H9 (cell line): ENCODE measurements around the gene DKKL1. TPM values are rescaled to one million over a fixed set of nuclear protein-coding genes. Genes with fewer than 3 reads are reported as not detected.

Experiments used
- DNase-seq: peaks from one replicate; pipeline ENCODE4 v3.0.0-alpha.2; 2017
- H2AFZ ChIP-seq: one replicate; pipeline ENCODE4 v1.6.1; 2013; ENCODE audit warnings: mild to moderate bottlenecking, low read length, control low read depth, moderate library complexity
- H2AK5ac ChIP-seq: 2 replicates; pipeline ENCODE4 v1.6.1; 2013; ENCODE audit warnings: low read length, control low read depth, mixed read lengths; ENCODE audit not compliant: insufficient read length
- H2BK120ac ChIP-seq: one replicate; pipeline ENCODE4 v1.6.1; 2013; ENCODE audit warnings: low read depth, mild to moderate bottlenecking, low read length, control low read depth, inconsistent platforms; ENCODE audit not compliant: poor library complexity, severe bottlenecking
- H2BK12ac ChIP-seq: 2 replicates; pipeline ENCODE4 v1.6.1; 2013; ENCODE audit warnings: low read length, control low read depth, mixed read lengths, low read depth; ENCODE audit not compliant: insufficient read length
- H2BK15ac ChIP-seq: 2 replicates; pipeline ENCODE4 v1.6.1; 2013; ENCODE audit warnings: low read depth, low read length, control low read depth
- H2BK20ac ChIP-seq: one replicate; pipeline ENCODE4 v1.6.1; 2013; ENCODE audit warnings: low read depth, mild to moderate bottlenecking, low read length, control low read depth, inconsistent platforms; ENCODE audit not compliant: poor library complexity, severe bottlenecking
- H2BK5ac ChIP-seq: 2 replicates; pipeline ENCODE4 v1.6.1; 2013; ENCODE audit warnings: low read length, control low read depth, mixed read lengths; ENCODE audit not compliant: insufficient read length
- H3K14ac ChIP-seq: 2 replicates; pipeline ENCODE4 v1.6.1; 2013; ENCODE audit warnings: low read length, control low read depth; ENCODE audit not compliant: insufficient read depth
- H3K18ac ChIP-seq: 2 replicates; pipeline ENCODE4 v1.6.1; 2013; ENCODE audit warnings: low read depth, mild to moderate bottlenecking, mixed read lengths, low read length, control low read depth; ENCODE audit not compliant: insufficient read length
- H3K23ac ChIP-seq: 2 replicates; pipeline ENCODE4 v1.6.1; 2013; ENCODE audit warnings: low read length, control low read depth, mixed read lengths, low read depth; ENCODE audit not compliant: insufficient read length
- H3K23me2 ChIP-seq: 2 replicates; pipeline ENCODE4 v1.6.1; 2013; ENCODE audit warnings: low read depth, mild to moderate bottlenecking, mixed read lengths, low read length, control low read depth; ENCODE audit not compliant: insufficient read length, poor library complexity, severe bottlenecking
- H3K27ac ChIP-seq: 2 replicates; pipeline ENCODE4 v1.5.1; 2013; ENCODE audit warnings: low read length, control low read depth, mixed read lengths, low read depth; ENCODE audit not compliant: insufficient read length
- H3K27me3 ChIP-seq: 2 replicates; pipeline ENCODE4 v1.6.1; 2013; ENCODE audit warnings: low read length, control low read depth, inconsistent platforms; ENCODE audit not compliant: insufficient read depth
- H3K4ac ChIP-seq: 2 replicates; pipeline ENCODE4 v1.6.1; 2013; ENCODE audit warnings: low read depth, mild to moderate bottlenecking, control low read depth, inconsistent platforms, low read length, moderate library complexity
- H3K4me1 ChIP-seq: 2 replicates; pipeline ENCODE4 v1.6.1; 2013; ENCODE audit warnings: low read length, control low read depth, inconsistent platforms; ENCODE audit not compliant: insufficient read depth
- H3K4me2 ChIP-seq: 2 replicates; pipeline ENCODE4 v1.6.1; 2013; ENCODE audit warnings: low read length, control low read depth, mixed read lengths; ENCODE audit not compliant: insufficient read length, insufficient read depth
- H3K56ac ChIP-seq: 2 replicates; pipeline ENCODE4 v1.6.1; 2013; ENCODE audit warnings: low read depth, mild to moderate bottlenecking, mixed read lengths, low read length, control low read depth; ENCODE audit not compliant: insufficient read length
- H3K79me1 ChIP-seq: 2 replicates; pipeline ENCODE4 v1.6.1; 2013; ENCODE audit warnings: low read depth, mild to moderate bottlenecking, moderate library complexity, low read length, control low read depth, inconsistent platforms; ENCODE audit not compliant: insufficient read depth, poor library complexity, severe bottlenecking
- H3K79me2 ChIP-seq: 2 replicates; pipeline ENCODE4 v1.6.1; 2013; ENCODE audit warnings: low read length, control low read depth, inconsistent platforms; ENCODE audit not compliant: insufficient read depth
- H3K9ac ChIP-seq: 2 replicates; pipeline ENCODE4 v1.6.1; 2013; ENCODE audit warnings: low read length, control low read depth, mixed read lengths; ENCODE audit not compliant: insufficient read length; ENCODE audit errors: extremely low read depth
- H3K9me3 ChIP-seq: one replicate; pipeline ENCODE4 v1.6.1; 2013; ENCODE audit warnings: low read depth, low read length, inconsistent platforms; ENCODE audit not compliant: control insufficient read depth
- H3T11ph ChIP-seq: one replicate; pipeline ENCODE4 v1.6.1; 2013; ENCODE audit warnings: mild to moderate bottlenecking, low read length, control low read depth, inconsistent platforms
- H4K20me1 ChIP-seq: one replicate; pipeline ENCODE4 v1.6.1; 2013; ENCODE audit not compliant: control insufficient read depth, insufficient read length, insufficient read depth
- H4K5ac ChIP-seq: 2 replicates; pipeline ENCODE4 v1.6.1; 2013; ENCODE audit warnings: low read depth, mild to moderate bottlenecking, mixed read lengths, low read length, control low read depth; ENCODE audit not compliant: insufficient read length
- H4K8ac ChIP-seq: replicated peaks from 2 replicates; pipeline ENCODE4 v1.6.1; 2013; ENCODE audit warnings: low read length, control low read depth, mixed read lengths, low read depth; ENCODE audit not compliant: insufficient read length
- H4K91ac ChIP-seq: 2 replicates; pipeline ENCODE4 v1.6.1; 2013; ENCODE audit warnings: low read depth, mild to moderate bottlenecking, moderate library complexity, mixed read lengths, low read length, control low read depth; ENCODE audit not compliant: insufficient read length
- H3K27ac Mint-ChIP-seq, 3 experiments: 2 replicates in 2 of 3; 3 replicates in 1 of 3; pipeline ENCODE4 v1.8.0; 2020 to 2021; ENCODE audit warnings: mixed read lengths in 3 of 3, mild to moderate bottlenecking in 1 of 3, moderate library complexity in 1 of 3
- H3K27me3 Mint-ChIP-seq: 2 replicates; pipeline ENCODE4 v1.8.0; 2021; ENCODE audit warnings: low read depth, mild to moderate bottlenecking, moderate library complexity, mixed read lengths
- H3K36me3 Mint-ChIP-seq, 3 experiments: 2 replicates in 2 of 3; 3 replicates in 1 of 3; pipeline ENCODE4 v1.8.0; 2020 to 2021; ENCODE audit warnings: low read depth in 3 of 3, mixed read lengths in 3 of 3; ENCODE audit not compliant: insufficient read depth in 1 of 3
- H3K4me1 Mint-ChIP-seq, 2 experiments: 2 replicates each; pipeline ENCODE4 v1.8.0; 2020; ENCODE audit warnings: mixed read lengths in 2 of 2
- H3K4me3 Mint-ChIP-seq, 2 experiments: 2 replicates in 1 of 2; 3 replicates in 1 of 2; pipeline ENCODE4 v1.8.0; 2020 to 2021; ENCODE audit warnings: mild to moderate bottlenecking in 2 of 2, mixed read lengths in 2 of 2, moderate library complexity in 1 of 2
- H3K9me3 Mint-ChIP-seq, 2 experiments: 2 replicates in 1 of 2; 3 replicates in 1 of 2; pipeline ENCODE4 v1.8.0; 2020; ENCODE audit warnings: mild to moderate bottlenecking in 2 of 2, mixed read lengths in 2 of 2, moderate library complexity in 1 of 2
- WGBS: extraction: QIAGEN DNeasy Blood & Tissue Kit; methylation state at CpG from one replicate; pipeline ENCODE4 v1.1.7; 2013; ENCODE audit warnings: missing lambda C conversion rate, low lambda C conversion rate, mixed read lengths; ENCODE audit not compliant: insufficient read length; ENCODE audit errors: extremely low coverage; 5-methylcytosine and 5-hydroxymethylcytosine counted together
- total RNA-seq: library from RNA; stranded (reverse); gene quantifications from 2 replicates; pipeline ENCODE4 v1.2.1, GENCODE V29; 2021
- TF ChIP-seq, protein P1 (sequence below): fragments of 200-600 bp; sonication (generic); conservative IDR thresholded peaks from 3 replicates; pipeline ENCODE4 v1.8.0; 2021; ENCODE audit warnings: antibody characterized with exemption, mild to moderate bottlenecking

The DKKL1 gene
- total RNA-seq, 1 experiment from 2014 or later = 3.5 TPM

DNA sequence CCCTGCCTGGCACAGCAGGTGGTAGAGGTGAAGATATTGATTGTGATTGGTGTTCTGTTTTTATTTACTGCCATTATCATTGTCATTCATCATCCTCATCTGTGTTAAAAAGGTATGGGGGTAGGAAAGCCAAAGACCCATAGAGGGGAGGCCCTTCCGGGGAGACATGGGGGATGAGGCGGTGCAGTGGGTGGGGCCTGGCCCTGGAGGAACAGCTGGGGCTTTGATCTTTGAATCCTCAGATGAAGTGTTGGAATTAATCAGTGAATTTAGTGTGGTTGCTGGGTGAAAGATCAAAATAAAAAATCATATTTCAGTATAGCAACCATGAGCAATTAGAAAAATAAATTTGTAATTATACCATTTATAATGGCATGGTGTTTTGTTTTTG, 52.1 kb downstream of the DKKL1 start:
- H3K27ac Mint-ChIP-seq = peak overlapping the region in 1 of 3 experiments; percentile 37; a peak in 2 of 7 replicates
- no peak overlapping the region for H2AK5ac ChIP-seq
- H3K79me2 ChIP-seq = no peaks in the 10 kb centered on the region
- TF ChIP-seq, protein P1, sequence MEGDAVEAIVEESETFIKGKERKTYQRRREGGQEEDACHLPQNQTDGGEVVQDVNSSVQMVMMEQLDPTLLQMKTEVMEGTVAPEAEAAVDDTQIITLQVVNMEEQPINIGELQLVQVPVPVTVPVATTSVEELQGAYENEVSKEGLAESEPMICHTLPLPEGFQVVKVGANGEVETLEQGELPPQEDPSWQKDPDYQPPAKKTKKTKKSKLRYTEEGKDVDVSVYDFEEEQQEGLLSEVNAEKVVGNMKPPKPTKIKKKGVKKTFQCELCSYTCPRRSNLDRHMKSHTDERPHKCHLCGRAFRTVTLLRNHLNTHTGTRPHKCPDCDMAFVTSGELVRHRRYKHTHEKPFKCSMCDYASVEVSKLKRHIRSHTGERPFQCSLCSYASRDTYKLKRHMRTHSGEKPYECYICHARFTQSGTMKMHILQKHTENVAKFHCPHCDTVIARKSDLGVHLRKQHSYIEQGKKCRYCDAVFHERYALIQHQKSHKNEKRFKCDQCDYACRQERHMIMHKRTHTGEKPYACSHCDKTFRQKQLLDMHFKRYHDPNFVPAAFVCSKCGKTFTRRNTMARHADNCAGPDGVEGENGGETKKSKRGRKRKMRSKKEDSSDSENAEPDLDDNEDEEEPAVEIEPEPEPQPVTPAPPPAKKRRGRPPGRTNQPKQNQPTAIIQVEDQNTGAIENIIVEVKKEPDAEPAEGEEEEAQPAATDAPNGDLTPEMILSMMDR = no peak
- H4K20me1 ChIP-seq = no peaks in the 10 kb centered on the region
- no peaks in the 10 kb centered on the region for H3K79me1 ChIP-seq
- no peak overlapping the region for H3K4me2 ChIP-seq
- H3T11ph ChIP-seq = no peak overlapping the region
- no peak overlapping the region for H2BK20ac ChIP-seq
- H2BK12ac ChIP-seq = no peak overlapping the region
- no peak overlapping the region for H3K56ac ChIP-seq
- H4K91ac ChIP-seq = no peak overlapping the region
- no peak overlapping the region for H3K14ac ChIP-seq
- H4K5ac ChIP-seq = no peak overlapping the region
- H3K36me3 Mint-ChIP-seq = no peaks in the 10 kb centered on the region; a peak in 1 of 7 replicates
- H3K27ac ChIP-seq = no peak overlapping the region
- H3K9me3 Mint-ChIP-seq = no peaks in the 10 kb centered on the region; a peak in 1 of 5 replicates
- no peak overlapping the region for H2BK120ac ChIP-seq
- 0 out of 5 replicates have a peak overlapping the region, but pooled peaks of 1 of the 2 experiments have one; percentile 25 for H3K4me3 Mint-ChIP-seq
- no peak overlapping the region for H2BK5ac ChIP-seq
- H2BK15ac ChIP-seq = no peak overlapping the region
- no peaks in the 10 kb centered on the region for H3K9me3 ChIP-seq
- peaks cover 5% of the 10 kb centered on the region for H3K23me2 ChIP-seq
- DNase-seq = no peak
- WGBS = no CpG with 5 or more reads among the region's 2 CpGs
- H3K18ac ChIP-seq = no peak overlapping the region
- no peak overlapping the region for H3K9ac ChIP-seq
- no peak overlapping the region for H3K23ac ChIP-seq
- H3K27me3 ChIP-seq = no peaks in the 10 kb centered on the region
- no peak overlapping the region for H3K4ac ChIP-seq
- no peaks in the 10 kb centered on the region; the same call in 1 of the 2 replicates for H3K4me1 ChIP-seq
- H2AFZ ChIP-seq = no peak overlapping the region
- no peak overlapping the region for H4K8ac ChIP-seq
- peaks cover 20% of the 10 kb centered on the region for H3K27me3 Mint-ChIP-seq
- peaks cover 60 to 74% of the 10 kb centered on the region in 2 experiments for H3K4me1 Mint-ChIP-seq
